NCI-H1417 (cell line): ENCODE results near the gene RBM3.
"Not testable (repeated sequence)": the region's sequence is repeated elsewhere in the genome, so short reads cannot be mapped to it uniquely, and the experiment has no call there.

Source experiments
- DNase-seq, 3 experiments: peaks; one replicate each; lab custom pipeline; 2025; lab: John Stamatoyannopoulos, UW

The RBM3 gene

GRCh38 chrX:48574270-48575266 is at the start of gene RBM3:
TSS of gene RBM3 (plus strand) at chrX:48574484. CDS start at chrX:48575181, 697 bp downstream.
- peak; percentile 83 to 95 (median 88) for DNase-seq

DNA sequence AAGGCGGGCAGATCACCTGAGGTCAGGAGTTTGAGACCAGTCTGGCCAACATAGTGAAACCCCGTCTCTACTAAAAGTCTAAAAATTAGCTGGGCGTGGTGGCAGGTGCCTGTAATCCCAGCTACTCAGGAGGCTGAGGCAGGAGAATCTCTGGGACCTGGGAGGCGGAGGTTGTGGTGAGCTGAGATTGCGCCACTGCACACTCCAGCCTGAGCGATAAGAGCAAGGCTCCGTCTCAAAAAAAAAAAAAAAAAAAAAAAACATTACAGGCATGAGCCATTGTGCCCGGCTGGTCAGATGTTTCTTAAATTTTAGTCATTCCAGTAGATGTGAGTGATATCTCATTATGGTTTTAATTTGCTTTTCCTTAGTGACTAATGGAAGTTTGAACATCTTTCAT is 48.4 kb upstream of the RBM3 start:
- DNase-seq = not testable (repeated sequence)

GRCh38 chrX:48530736-48531135 is 43.5 kb upstream of the RBM3 start:
- DNase-seq = no peak

GRCh38 chrX:48531358-48531959 is 42.8 kb upstream of the RBM3 start:
- no peak for DNase-seq

GRCh38 chrX:48532161-48532560 is 42.1 kb upstream of the RBM3 start:
- DNase-seq = no peak

GRCh38 chrX:48533165-48533564 is 41.1 kb upstream of the RBM3 start:
- no peak for DNase-seq

DNA sequence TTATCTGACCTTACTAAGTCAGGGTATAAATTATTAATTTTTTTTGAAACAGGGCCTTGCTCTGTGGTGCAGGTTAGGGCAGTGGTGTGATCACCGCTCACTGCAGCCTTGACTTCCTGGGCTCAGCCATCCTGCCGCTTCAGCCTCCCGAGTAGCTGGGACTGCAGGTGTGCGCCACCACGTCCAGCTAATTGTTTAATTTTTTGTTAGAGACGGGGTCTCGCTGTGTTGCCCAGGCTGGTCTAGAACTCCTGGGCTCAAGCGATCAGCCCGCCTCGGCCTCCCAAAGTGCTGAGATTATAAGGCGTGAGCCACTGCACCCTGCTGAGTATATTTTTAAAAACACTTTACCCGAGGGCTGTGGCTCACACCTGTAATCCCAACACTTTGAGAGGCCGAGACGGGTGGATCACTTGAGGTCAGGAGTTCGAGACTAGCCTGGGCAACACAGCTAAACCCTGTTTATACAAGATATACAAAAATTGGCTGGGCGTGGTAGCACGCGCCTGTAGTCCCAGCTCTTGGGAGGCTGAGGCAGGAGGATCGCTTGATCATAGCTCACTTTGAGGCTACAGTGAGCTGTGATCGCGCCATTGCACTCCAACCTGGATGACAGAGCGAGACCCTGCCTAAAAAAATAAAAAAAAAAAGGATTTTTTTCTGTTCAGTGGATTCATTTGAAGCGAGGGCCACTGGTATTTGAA is 35.5 kb upstream of the RBM3 start:
- no peak for DNase-seq

DNA sequence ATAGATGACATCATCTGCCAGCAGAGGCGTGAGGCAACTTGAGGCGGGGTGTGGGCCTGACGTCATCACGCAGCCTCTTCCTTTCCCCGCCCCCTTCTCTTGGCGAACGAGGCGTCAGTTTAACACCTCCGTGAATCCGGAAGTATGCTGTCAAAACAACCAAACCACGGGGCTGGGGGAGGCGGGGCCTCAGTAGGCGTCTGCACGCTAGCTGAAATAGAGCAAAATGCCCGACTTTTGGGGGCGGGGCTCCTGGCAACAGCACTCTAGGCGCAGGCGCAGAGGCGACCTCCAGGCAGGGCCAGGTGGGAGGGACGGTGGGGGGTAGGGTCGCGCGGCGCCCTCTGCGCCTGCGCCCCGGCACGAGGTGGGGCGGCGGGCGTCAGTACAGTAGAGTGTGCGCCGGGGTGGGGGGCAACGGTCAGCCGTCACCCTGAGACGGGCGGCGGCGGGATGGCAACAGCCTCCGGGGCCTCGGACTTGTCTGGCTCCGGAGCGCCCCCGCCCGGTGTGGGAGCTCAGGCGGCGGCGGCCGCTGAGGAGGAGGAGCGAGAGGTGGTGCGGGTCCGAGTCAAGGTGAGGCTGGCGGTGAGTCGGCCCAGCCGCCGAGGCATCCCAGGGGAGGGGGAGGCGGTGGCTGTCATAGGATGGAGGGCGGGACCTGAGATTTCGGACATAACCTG is 34.8 kb upstream of the RBM3 start, which contains the start of gene TBC1D25:
TSS of gene TBC1D25 (plus strand) at position 370 of the 683 bp plus-strand sequence. CDS start at position 454, 84 bp downstream.
- peak; percentile 93 to 98 (median 96) for DNase-seq

GRCh38 chrX:48540028-48540375 is 34.3 kb upstream of the RBM3 start:
- DNase-seq = peak in 1 of 3 experiments; percentile 66

- no peak for DNase-seq
Observed at GRCh38 chrX:48540480-48540879, 33.8 kb upstream of the RBM3 start.

DNA sequence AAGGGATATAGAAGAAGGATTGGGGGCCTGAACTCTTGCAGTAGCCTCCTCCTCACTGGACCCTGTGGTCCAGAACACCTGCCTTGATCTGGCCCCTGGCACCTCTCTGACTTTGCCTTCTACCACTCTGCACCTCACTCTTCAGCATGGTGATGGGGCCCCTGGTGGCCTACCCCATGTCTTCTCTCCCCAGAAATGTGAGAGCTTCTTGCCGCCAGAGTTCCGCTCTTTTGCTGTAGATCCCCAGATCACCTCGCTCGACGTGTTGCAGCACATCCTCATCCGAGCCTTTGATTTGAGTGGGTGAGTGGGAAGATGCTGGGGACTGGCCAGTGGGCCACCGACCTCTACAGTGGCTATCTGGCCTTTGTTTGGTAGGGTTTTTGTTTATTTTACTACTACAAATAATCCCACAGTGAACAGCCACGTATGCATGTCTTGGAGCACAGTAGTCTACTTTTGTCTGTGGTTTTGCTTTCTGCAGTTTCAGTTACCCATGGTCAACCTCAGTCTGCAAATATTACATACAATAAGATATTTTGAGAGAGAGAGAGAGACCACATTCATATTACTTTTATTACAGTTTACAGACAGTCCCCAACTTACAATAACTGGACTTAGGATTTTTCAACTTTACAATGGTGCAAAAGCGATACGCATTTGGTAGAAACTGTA is 33.0 kb upstream of the RBM3 start:
- no peak for DNase-seq

GRCh38 chrX:48548871-48549270 is 25.4 kb upstream of the RBM3 start:
- DNase-seq = no peak

GRCh38 chrX:48555731-48556325 is 18.5 kb upstream of the RBM3 start:
- not testable (repeated sequence) for DNase-seq

GRCh38 chrX:48558271-48558670 is 16.0 kb upstream of the RBM3 start:
- no peak for DNase-seq

DNA sequence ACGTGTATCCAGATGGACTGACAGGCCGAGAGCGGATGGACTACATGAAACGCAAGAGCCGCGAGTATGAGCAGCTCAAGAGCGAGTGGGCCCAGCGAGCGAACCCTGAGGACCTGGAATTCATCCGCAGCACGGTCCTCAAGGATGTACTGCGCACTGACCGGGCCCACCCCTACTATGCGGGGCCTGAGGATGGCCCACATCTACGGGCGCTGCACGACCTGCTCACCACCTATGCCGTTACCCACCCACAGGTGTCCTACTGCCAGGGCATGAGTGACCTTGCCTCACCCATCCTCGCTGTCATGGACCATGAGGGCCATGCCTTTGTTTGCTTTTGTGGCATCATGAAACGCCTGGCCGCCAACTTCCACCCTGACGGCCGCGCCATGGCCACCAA is 14.6 kb upstream of the RBM3 start:
- DNase-seq = no peak

DNA sequence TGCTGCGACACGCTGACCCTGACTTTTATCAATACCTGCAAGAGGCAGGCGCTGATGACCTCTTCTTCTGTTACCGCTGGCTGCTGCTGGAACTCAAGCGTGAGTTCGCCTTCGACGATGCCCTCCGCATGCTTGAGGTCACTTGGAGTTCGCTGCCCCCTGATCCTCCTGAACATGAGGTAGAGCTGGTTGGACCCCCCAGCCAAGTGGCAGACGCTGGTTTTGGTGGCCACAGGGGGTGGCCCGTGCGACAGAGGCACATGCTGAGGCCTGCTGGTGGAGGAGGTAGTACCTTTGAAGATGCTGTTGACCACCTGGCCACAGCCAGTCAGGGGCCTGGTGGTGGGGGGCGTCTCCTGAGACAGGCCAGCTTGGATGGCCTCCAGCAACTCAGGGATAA is 14.2 kb upstream of the RBM3 start:
- no peak for DNase-seq

GRCh38 chrX:48560681-48561080 is 13.6 kb upstream of the RBM3 start:
- no peak for DNase-seq

DNA sequence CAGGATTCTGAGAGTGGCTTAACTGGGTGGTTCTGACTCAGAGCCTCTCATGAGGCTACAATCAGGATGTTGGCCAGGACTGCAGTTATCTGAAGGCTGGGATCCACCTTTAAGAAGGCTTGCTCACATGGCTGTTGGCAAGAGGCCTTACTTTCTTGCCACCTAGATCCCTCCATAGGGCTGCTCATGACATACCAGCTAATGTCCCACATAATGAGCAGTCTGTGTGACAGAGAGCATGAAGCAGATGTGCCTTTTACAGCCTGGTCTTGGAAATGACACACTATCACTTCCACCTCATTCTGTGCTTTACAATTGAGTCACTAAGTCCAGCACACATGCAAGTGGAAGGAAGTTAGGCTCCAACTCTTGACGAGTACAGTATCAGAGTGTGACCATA is 4.3 kb upstream of the RBM3 start:
- no peak for DNase-seq

GRCh38 chrX:48573690-48574269 is 504 bp upstream of the RBM3 start:
- peak in 1 of 3 experiments; percentile 90 for DNase-seq

- no peak for DNase-seq
Observed at GRCh38 chrX:48575642-48576041, 1.4 kb downstream of the RBM3 start.

GRCh38 chrX:48576108-48576507 is 1.8 kb downstream of the RBM3 start:
- DNase-seq = no peak
